ENCODE measurements around the gene OCA2.

DNA sequence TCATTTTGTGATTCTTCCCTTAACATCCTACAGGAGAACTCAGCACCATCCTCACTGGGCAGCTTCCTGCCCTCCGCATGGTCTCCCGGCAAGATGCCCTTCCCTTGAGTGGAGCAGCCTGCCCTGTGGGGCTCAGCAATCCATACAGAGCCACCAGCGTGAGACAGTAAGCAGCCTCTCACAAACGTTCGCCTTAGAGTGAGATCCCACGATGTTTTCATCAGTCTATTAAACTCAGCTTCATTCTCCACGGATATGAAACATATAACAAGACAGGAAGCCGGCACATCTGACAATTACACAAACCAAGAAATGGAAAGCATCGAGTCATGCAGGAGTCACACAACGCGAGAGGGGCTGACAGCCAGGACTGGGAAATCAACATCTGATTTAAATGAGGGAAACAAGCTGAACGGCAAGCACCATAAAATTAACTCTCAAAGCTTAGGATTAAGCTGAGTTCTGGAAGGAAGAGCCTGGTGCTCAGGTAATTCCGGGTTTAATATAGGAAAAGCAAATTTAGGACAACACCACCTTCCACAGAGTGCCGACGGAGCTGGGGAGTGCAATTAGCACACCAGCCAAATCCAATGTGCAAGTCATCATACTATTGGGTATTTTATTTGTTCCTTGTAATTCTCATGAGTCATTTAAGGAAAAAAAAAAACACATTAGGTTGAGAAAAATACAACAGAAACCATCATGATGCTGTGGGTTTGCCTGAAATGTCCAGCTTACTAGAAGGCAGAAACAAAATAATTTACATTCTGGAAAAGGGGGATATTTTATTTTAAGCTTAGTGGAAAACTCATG, 272.0 kb downstream of the OCA2 start:
- TF ChIP-seq ZNF274 (IDR thresholded peaks at IDR 0.05; ENCODE audit: low read depth, low read length), result no peak
- TF ChIP-seq YY1 (IDR thresholded peaks at IDR 0.05; ENCODE audit: insufficient read depth, insufficient read length), result no peak
- TF ChIP-seq SUZ12 (IDR thresholded peaks at IDR 0.05; ENCODE audit: extremely low read depth, insufficient read depth, insufficient read length), result no peak

Measured in NT2/D1 (cell line).